DND-41 (cell line): ENCODE results near the gene EYS.

Source experiments
- CTCF ChIP-seq: IDR thresholded peaks from 2 replicates; pipeline ENCODE4 v1.5.1; 2012; ENCODE audit warnings: borderline replicate concordance, low read length, moderate library complexity, mild to moderate bottlenecking; ENCODE audit not compliant: poor library complexity, severe bottlenecking; ENCODE audit errors: extremely low read depth
- EZH2 ChIP-seq: IDR thresholded peaks from 3 replicates; pipeline ENCODE4 v1.6.1; 2012; ENCODE audit warnings: borderline replicate concordance, low read depth, mild to moderate bottlenecking, moderate library complexity, low read length, inconsistent platforms; ENCODE audit not compliant: severe bottlenecking

GRCh38 chr6:64289931-64290330 is 1417.1 kb downstream of the EYS start:
- TF ChIP-seq CTCF = no peak
- no peak for TF ChIP-seq EZH2
